NCI-H1048 (cell line): ENCODE measurements around the gene CD36.
"Not testable (repeated sequence)": the region's sequence is repeated elsewhere in the genome, so short reads cannot be mapped to it uniquely, and the experiment has no call there.

Experiments
- DNase-seq: peaks from one replicate; lab custom pipeline; 2025; lab: John Stamatoyannopoulos, UW

Gene CD36

GRCh38 chr7:80654887-80655340 is 16.5 kb downstream of the CD36 start:
- no peak for DNase-seq

- DNase-seq: no peak
These were observed 17.6 kb downstream of the CD36 start for GRCh38 chr7:80656029-80656428.

GRCh38 chr7:80659120-80660055 is 20.9 kb downstream of the CD36 start:
- DNase-seq: no peak

- no peak for DNase-seq
These were observed 22.5 kb downstream of the CD36 start for GRCh38 chr7:80660939-80661338.

- no peak for DNase-seq
These were observed 23.3 kb downstream of the CD36 start for GRCh38 chr7:80661729-80662128.

GRCh38 chr7:80662252-80662651 is 23.8 kb downstream of the CD36 start:
- no peak for DNase-seq

- no peak for DNase-seq
These were observed 27.1 kb downstream of the CD36 start for GRCh38 chr7:80665526-80665925.

- no peak for DNase-seq
These were observed 27.9 kb downstream of the CD36 start for GRCh38 chr7:80666376-80666775.

- not testable (repeated sequence) for DNase-seq
These were observed 30.9 kb downstream of the CD36 start for GRCh38 chr7:80669367-80669766.

- DNase-seq: no peak
These were observed 33.3 kb downstream of the CD36 start for GRCh38 chr7:80671744-80672143.

- DNase-seq: no peak
These were observed 36.6 kb downstream of the CD36 start for GRCh38 chr7:80675090-80675489.

- DNase-seq: no peak
These were observed 38.0 kb downstream of the CD36 start for GRCh38 chr7:80676404-80676803.

GRCh38 chr7:80677629-80678028 is 39.2 kb downstream of the CD36 start:
- DNase-seq: no peak

GRCh38 chr7:80678707-80679106 is 40.3 kb downstream of the CD36 start:
- no peak for DNase-seq

GRCh38 chr7:80679921-80680907 is 41.8 kb downstream of the CD36 start:
- DNase-seq: no peak

- DNase-seq: no peak
These were observed 42.9 kb downstream of the CD36 start for GRCh38 chr7:80681272-80681885.

GRCh38 chr7:80682744-80683143 is 44.3 kb downstream of the CD36 start:
- no peak for DNase-seq

- DNase-seq: no peak
These were observed 48.1 kb downstream of the CD36 start for GRCh38 chr7:80686576-80686975.

- peak; percentile 35 for DNase-seq
These were observed 60.7 kb downstream of the CD36 start for GRCh38 chr7:80699045-80699638.

- no peak for DNase-seq
These were observed 61.3 kb downstream of the CD36 start for GRCh38 chr7:80699721-80700256.

GRCh38 chr7:80703272-80703671 is 64.8 kb downstream of the CD36 start:
- DNase-seq: no peak
